A549 treated with AZD2906 at 1 μM for 4 hours (cell line): ENCODE measurements around the gene ZNF256. TPM values are rescaled to one million over a fixed set of nuclear protein-coding genes. Genes with fewer than 3 reads are reported as not detected.

Experiments
- total RNA-seq: library from RNA; stranded (reverse); fragments of 200-300 nt; extraction: Qiagen RNA extraction; gene quantifications from 5 replicates; pipeline ENCODE4 v1.2.3, GENCODE V29; 2022

The ZNF256 gene
- 0.88 to 1.2 TPM (median 1.1 TPM) in 5 replicates for total RNA-seq

GRCh38 chr19:57947419-57948134 is at the start of gene ZNF256:
Gene ZNF256, minus strand, starts transcription at chr19:57947706. Its CDS starts 232 bp downstream, at chr19:57947474.

DNA sequence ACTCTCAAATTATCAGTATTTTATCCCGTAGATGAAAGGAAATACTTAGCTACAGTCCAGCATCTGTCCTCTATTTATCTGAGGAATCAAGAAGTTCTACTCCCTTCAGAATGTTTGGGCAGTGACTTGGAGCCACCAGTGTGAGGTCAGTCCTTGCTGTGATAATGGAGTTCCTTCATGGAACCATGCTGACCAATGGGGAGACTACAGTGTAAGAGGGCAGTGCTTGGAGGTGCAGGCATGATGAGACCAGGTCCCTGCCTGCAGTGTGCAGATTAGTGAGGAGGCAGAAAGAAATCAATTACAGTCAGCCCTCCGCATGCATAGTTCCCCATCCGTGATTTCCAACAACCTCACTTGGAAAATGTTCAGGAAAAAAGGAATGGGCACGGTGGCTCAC is 26.9 kb upstream of the ZNF256 start, which contains the start of gene C19orf18:
Gene C19orf18 (minus strand): TSS at position 101 of the 400 bp plus-strand sequence. CDS start 102 bp downstream, outside the sequence.

GRCh38 chr19:57934820-57935665 is 12.5 kb downstream of the ZNF256 start, which contains the start of gene ZNF418:
Gene ZNF418, minus strand, starts transcription at chr19:57935402. Its CDS starts 1,580 bp downstream, at chr19:57933822.

GRCh38 chr19:57916168-57916995 is 31.1 kb downstream of the ZNF256 start, which contains the start of gene ZNF417:
Gene ZNF417, minus strand, starts transcription at chr19:57916592. Its CDS starts 181 bp downstream, at chr19:57916411.

Other genes starting within 250 kb of the ZNF256 start
- gene ZNF154, start 238.5 kb downstream of the ZNF256 start, total RNA-seq: not detected in 5 replicates
- 0.84 to 1.1 TPM (median 1.0 TPM) in 5 replicates for gene ZNF671, start 220.1 kb downstream of the ZNF256 start, total RNA-seq
- gene ZNF776, start 200.9 kb downstream of the ZNF256 start, total RNA-seq: 4.8 to 5.8 TPM (median 5.4 TPM) in 5 replicates
- gene ZNF586, start 178.0 kb downstream of the ZNF256 start, total RNA-seq: 6.0 to 6.9 TPM (median 6.5 TPM) in 5 replicates
- 4.5 to 6.0 TPM (median 5.1 TPM) in 5 replicates for gene ZNF552, start 132.8 kb downstream of the ZNF256 start, total RNA-seq
- 6.2 to 9.4 TPM (median 6.7 TPM) in 5 replicates for gene ZNF587B, start 117.4 kb downstream of the ZNF256 start, total RNA-seq
- 5.0 to 7.2 TPM (median 5.8 TPM) in 5 replicates for gene ZNF587, start 97.8 kb downstream of the ZNF256 start, total RNA-seq
- 1.6 to 2.6 TPM (median 2.3 TPM) in 5 replicates for gene ZNF814, start 58.7 kb downstream of the ZNF256 start, total RNA-seq
- gene ZNF417, start 31.1 kb downstream of the ZNF256 start, total RNA-seq: 3.0 to 5.4 TPM (median 3.7 TPM) in 5 replicates
- 0.84 to 1.5 TPM (median 1.2 TPM) in 5 replicates for gene ZNF418, start 12.3 kb downstream of the ZNF256 start, total RNA-seq
- gene C19orf18, start 26.8 kb upstream of the ZNF256 start, total RNA-seq: 0.07 to 0.08 TPM in 2 of 5 replicates, not detected in the others
- gene ZNF606, start 55.1 kb upstream of the ZNF256 start, total RNA-seq: 1.6 to 2.4 TPM (median 2.3 TPM) in 5 replicates
- not detected in 5 replicates for gene ZSCAN1, start 86.3 kb upstream of the ZNF256 start, total RNA-seq
- not detected in 5 replicates for gene ZNF135, start 111.6 kb upstream of the ZNF256 start, total RNA-seq
- 1.9 to 3.5 TPM (median 2.1 TPM) in 5 replicates for gene ZSCAN18, start 150.5 kb upstream of the ZNF256 start, total RNA-seq
- 2.7 to 3.2 TPM (median 3.0 TPM) in 5 replicates for gene ZNF329, start 203.1 kb upstream of the ZNF256 start, total RNA-seq
- 12.7 to 13.3 TPM (median 13.2 TPM) in 5 replicates for gene ZNF274, start 235.4 kb upstream of the ZNF256 start, total RNA-seq